Psoas muscle (tissue), 8 donors: Measurements from ENCODE around the gene SPATA19. TPM values are rescaled to one million over a fixed set of nuclear protein-coding genes. Genes with fewer than 3 reads are reported as not detected.

Source experiments
- ATAC-seq, 4 donors: fragments of 200-7000 bp; cut with Tn5 transposase; one replicate each; pipeline ENCODE4 v1.9.1; 2020; ENCODE audit warnings: moderate library complexity in 3 of 4, mild to moderate bottlenecking in 2 of 4
- DNase-seq, 2 donors: peaks; one replicate each; pipeline ENCODE4 v3.0.0-alpha.2; 2020
- H3K27ac ChIP-seq: fragments of 200-600 bp; one replicate; pipeline ENCODE4 v1.8.0; 2022
- H3K27me3 ChIP-seq, 3 donors: fragments of 200-600 bp in 1 of 3; one replicate each; pipeline versions ENCODE4 v1.6.1 to v1.8.0; 2013 to 2022; ENCODE audit warnings: low read length in 2 of 3, mild to moderate bottlenecking in 2 of 3, moderate library complexity in 1 of 3; ENCODE audit not compliant: insufficient read depth in 3 of 3
- H3K36me3 ChIP-seq, 2 donors: fragments of 200-600 bp in 1 of 2; one replicate each; pipeline versions ENCODE4 v1.6.1 to v1.8.0; 2013 to 2022; ENCODE audit warnings: low read depth in 1 of 2, mild to moderate bottlenecking in 1 of 2, moderate library complexity in 1 of 2; ENCODE audit not compliant: insufficient read depth in 1 of 2
- H3K4me1 ChIP-seq: fragments of 200-600 bp; one replicate; pipeline ENCODE4 v1.8.0; 2022
- H3K4me3 ChIP-seq: fragments of 200-600 bp; one replicate; pipeline ENCODE4 v1.8.0; 2022; ENCODE audit warnings: mild to moderate bottlenecking
- H3K9me3 ChIP-seq: fragments of 200-600 bp; one replicate; pipeline ENCODE4 v1.8.0; 2022
- CTCF ChIP-seq: fragments of 200-600 bp; IDR thresholded peaks from one replicate; pipeline ENCODE4 v1.8.0; 2022; ENCODE audit warnings: antibody characterized with exemption
- WGBS, 3 donors: extraction: QIAGEN DNeasy Blood & Tissue Kit; methylation state at CpG; one replicate each; pipeline versions ENCODE4 v1.1.6 to v1.1.7; 2013; 5-methylcytosine and 5-hydroxymethylcytosine counted together
- intact Hi-C, 2 donors: fragments of 100-400 bp; cut with DNase I; formaldehyde crosslinking; loops; one replicate each; pipeline versions ENCODE4 v1.11.0 to v1.14.2; 2022
- polyA plus RNA-seq, 3 donors: library from polyadenylated mRNA; stranded (reverse); fragments of 200-250 nt; gene quantifications; one replicate each; pipeline ENCODE4 v1.2.3, GENCODE V29; 2013
- total RNA-seq, 4 donors: library from RNA; stranded (reverse); fragmentation: NEBNext Ultra II Directional in 2 of 4; extraction: Animal tissue kit (Norgen Biotek cat#: 25700) in 2 of 4; gene quantifications; one replicate each; pipeline versions ENCODE4 v1.2.1 to v1.2.4, GENCODE V29; 2021 to 2023
- donor health status: healthy with polysubstance abuse.
- donor health status: DM: no; HTN: no; CAD: no; lungs with moderate emphysema.
- donor health status: Bipolar disorder and iron deficiency.
- donor health status: healthy.
- donor health status: DM: yes; HTN: yes; CAD: no.
- donor health status: DM: no; HTN: no; CAD: no.
- donor health status: DM: no; HTN: no; CAD: no.
- donor health status: DM: yes; HTN: yes; CAD: no.

SPATA19 gene
- total and polyA plus RNA-seq, 7 donors = not detected

DNA sequence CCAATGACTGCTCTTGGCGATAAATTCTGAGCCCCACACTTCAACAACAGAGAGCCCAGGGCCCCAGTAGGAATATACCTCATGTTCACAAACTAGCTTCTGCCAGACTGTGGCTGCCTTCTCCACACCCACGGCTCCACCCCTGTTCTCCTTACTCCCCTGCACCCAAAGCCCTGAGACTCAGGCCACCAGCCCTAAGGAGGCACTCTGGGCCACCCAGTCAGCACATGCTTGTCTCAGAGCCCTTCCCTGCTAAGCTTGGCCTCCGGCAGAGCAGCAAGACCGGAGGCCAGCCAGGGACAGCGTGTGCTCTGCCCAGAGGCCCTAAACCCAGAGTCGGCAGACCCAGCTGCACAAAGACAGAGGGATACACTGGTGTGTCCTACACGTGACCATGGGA lies 27.9 kb downstream of the SPATA19 start:
- Histone ChIP-seq H3K27me3 (peaks cover 0 to 8% (median 3%) of the 10 kb centered on the region in 3 donors), H3K36me3 (no peaks in the 10 kb centered on the region), H3K4me3 (no peak overlapping the region), H3K4me1 (no peaks in the 10 kb centered on the region), H3K27ac (no peak overlapping the region), H3K9me3 (no peaks in the 10 kb centered on the region)
- WGBS, 3 donors = 69 to 81% (median 75%) methylated on average over 7 of the region's 7 CpGs
- ATAC-seq = no peak
- TF ChIP-seq CTCF = no peak
- no peak for DNase-seq
- intact Hi-C loops = no loop called here

DNA sequence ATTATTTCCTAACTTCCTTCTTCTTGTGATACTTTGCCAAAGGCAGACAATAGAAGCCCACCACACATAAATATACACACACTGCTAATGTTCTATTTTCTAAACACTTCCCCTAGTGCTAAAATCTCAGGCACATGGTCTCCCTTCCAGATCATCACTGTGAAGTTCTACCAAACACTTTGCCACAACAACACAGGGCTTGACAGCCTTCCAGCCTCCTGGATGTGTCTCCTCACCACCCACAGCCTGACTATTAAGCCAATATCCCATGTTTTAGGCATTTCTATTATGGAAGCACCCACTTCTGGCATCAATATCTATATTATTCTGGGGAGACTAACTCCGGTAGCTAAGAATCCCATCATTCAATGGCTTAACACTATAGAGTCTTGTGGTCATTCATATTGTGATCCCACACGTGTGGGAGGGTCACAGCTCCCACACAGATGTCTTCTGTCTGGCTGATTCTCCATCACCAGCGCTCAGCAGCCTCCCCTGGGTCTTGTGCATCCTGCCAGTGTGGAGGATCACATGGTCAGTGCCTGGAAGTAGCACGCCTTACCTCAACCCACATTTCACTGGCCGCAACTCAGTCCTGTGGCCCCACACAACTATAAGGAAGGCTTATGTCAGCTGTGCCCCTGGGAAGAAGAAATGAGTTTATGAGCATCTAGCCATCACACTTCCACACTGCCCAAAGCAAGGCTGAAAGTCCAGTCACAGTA lies 29.0 kb downstream of the SPATA19 start:
- ATAC-seq (no peak), DNase-seq (no peak)
- Histone ChIP-seq H3K9me3 (no peaks in the 10 kb centered on the region), H3K27ac (no peak overlapping the region), H3K4me1 (no peaks in the 10 kb centered on the region), H3K27me3 (peaks cover 0 to 8% (median 3%) of the 10 kb centered on the region in 3 donors), H3K36me3 (no peaks in the 10 kb centered on the region), H3K4me3 (no peak overlapping the region)
- TF ChIP-seq CTCF = no peak
- intact Hi-C loops = no loop called here
- 34 to 61% (median 36%) methylated on average over 5 of the region's 5 CpGs for WGBS, 3 donors

GRCh38 chr11:133815636-133816035 lies 29.7 kb downstream of the SPATA19 start:
- intact Hi-C loops = no loop called here
- Histone ChIP-seq H3K4me1 (no peaks in the 10 kb centered on the region), H3K4me3 (no peak overlapping the region), H3K27ac (no peak overlapping the region), H3K36me3 (no peaks in the 10 kb centered on the region), H3K27me3 (peaks cover 0 to 8% (median 3%) of the 10 kb centered on the region in 3 donors), H3K9me3 (no peaks in the 10 kb centered on the region)
- ATAC-seq (no peak), DNase-seq (no peak)
- no peak for TF ChIP-seq CTCF
- WGBS, 3 donors = 38 to 48% (median 46%) methylated on average over 5 of the region's 5 CpGs

DNA sequence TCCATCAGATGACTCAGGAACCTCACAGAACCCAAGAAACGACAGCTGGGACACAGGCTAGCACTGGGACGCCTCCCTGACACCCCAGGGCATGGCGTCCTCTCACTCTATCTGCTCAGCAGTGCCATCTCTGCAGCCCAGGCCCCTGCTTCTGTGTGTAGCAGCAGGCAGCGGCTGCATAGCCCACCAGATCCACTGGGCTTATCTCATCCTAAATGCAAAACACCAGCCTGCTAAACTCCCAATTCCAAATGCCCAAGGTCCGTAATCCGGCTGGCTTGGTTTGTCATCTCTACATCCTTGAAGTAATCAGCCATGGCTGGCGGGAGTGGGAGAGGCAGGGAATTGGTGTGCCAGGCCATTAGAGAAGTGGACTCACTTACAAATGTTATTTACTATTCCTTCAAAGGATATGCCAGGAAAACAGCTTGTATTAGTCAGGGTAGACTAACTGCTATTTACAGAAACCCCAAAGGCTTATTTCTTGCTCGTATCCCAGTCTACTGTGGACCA lies 30.7 kb downstream of the SPATA19 start:
- 54 to 70% (median 61%) methylated on average over 8 of the region's 8 CpGs for WGBS, 3 donors
- intact Hi-C loops = no loop called here
- Histone ChIP-seq H3K36me3 (no peaks in the 10 kb centered on the region), H3K4me1 (no peaks in the 10 kb centered on the region), H3K27ac (no peak overlapping the region), H3K4me3 (no peak overlapping the region), H3K9me3 (no peaks in the 10 kb centered on the region), H3K27me3 (peaks cover 0 to 8% (median 3%) of the 10 kb centered on the region in 3 donors)
- ATAC-seq = no peak
- no peak for DNase-seq
- TF ChIP-seq CTCF = no peak
